ENCODE data around the gene DNM3. TPM values are rescaled to one million over a fixed set of nuclear protein-coding genes. Genes with fewer than 3 reads are reported as not detected.

DNM3 gene
- total RNA-seq, 1 donor: 0.72 TPM

GRCh38 chr1:172395576-172395975, 554.3 kb downstream of the DNM3 start:
- no peaks in the 10 kb centered on the region for H3K9me3 ChIP-seq (ENCODE audit: low read depth, low read length)
- no peak overlapping the region for H3K27ac ChIP-seq (ENCODE audit: low read depth, low read length)
- H3K4me1 ChIP-seq (ENCODE audit: insufficient read depth, low read length): peaks cover 35% of the 10 kb centered on the region
- H3K27me3 ChIP-seq (ENCODE audit: insufficient read depth, low read length): no peaks in the 10 kb centered on the region
- no peak overlapping the region for H3K4me2 ChIP-seq (ENCODE audit: insufficient read depth, low read length)
- no peaks in the 10 kb centered on the region for H4K20me1 ChIP-seq (ENCODE audit: insufficient read depth, low read length)
- DNase-seq (ENCODE audit: insufficient read length, low spot score, missing footprints): no peak
- no peaks in the 10 kb centered on the region for H3K36me3 ChIP-seq (ENCODE audit: insufficient read depth, low read length)
- no peak for TF ChIP-seq CTCF (IDR thresholded peaks at IDR 0.05; ENCODE audit: extremely low read depth, low read depth, low read length)
- H3K4me3 ChIP-seq (ENCODE audit: insufficient read depth, low read length): no peak overlapping the region
- H3K79me2 ChIP-seq (ENCODE audit: insufficient read depth, low read length): no peaks in the 10 kb centered on the region
- no peak overlapping the region for H2AFZ ChIP-seq (ENCODE audit: low read length)

GRCh38 chr1:172397221-172397620, 555.9 kb downstream of the DNM3 start:
- H3K4me1 ChIP-seq (ENCODE audit: insufficient read depth, low read length): peaks cover 31% of the 10 kb centered on the region
- H3K4me3 ChIP-seq (ENCODE audit: insufficient read depth, low read length): no peak overlapping the region
- TF ChIP-seq CTCF (IDR thresholded peaks at IDR 0.05; ENCODE audit: extremely low read depth, low read depth, low read length): no peak
- no peaks in the 10 kb centered on the region for H3K9me3 ChIP-seq (ENCODE audit: low read depth, low read length)
- no peak overlapping the region for H3K4me2 ChIP-seq (ENCODE audit: insufficient read depth, low read length)
- H3K79me2 ChIP-seq (ENCODE audit: insufficient read depth, low read length): no peaks in the 10 kb centered on the region
- no peak overlapping the region for H2AFZ ChIP-seq (ENCODE audit: low read length)
- H3K27me3 ChIP-seq (ENCODE audit: insufficient read depth, low read length): no peaks in the 10 kb centered on the region
- H4K20me1 ChIP-seq (ENCODE audit: insufficient read depth, low read length): no peaks in the 10 kb centered on the region
- H3K36me3 ChIP-seq (ENCODE audit: insufficient read depth, low read length): no peaks in the 10 kb centered on the region
- H3K27ac ChIP-seq (ENCODE audit: low read depth, low read length): no peak overlapping the region
- no peak for DNase-seq (ENCODE audit: insufficient read length, low spot score, missing footprints)

GRCh38 chr1:172397633-172398032, 556.3 kb downstream of the DNM3 start:
- no peak overlapping the region for H3K4me3 ChIP-seq (ENCODE audit: insufficient read depth, low read length)
- no peaks in the 10 kb centered on the region for H4K20me1 ChIP-seq (ENCODE audit: insufficient read depth, low read length)
- H3K9me3 ChIP-seq (ENCODE audit: low read depth, low read length): no peaks in the 10 kb centered on the region
- H3K27ac ChIP-seq (ENCODE audit: low read depth, low read length): no peak overlapping the region
- H3K79me2 ChIP-seq (ENCODE audit: insufficient read depth, low read length): no peaks in the 10 kb centered on the region
- H3K4me2 ChIP-seq (ENCODE audit: insufficient read depth, low read length): no peak overlapping the region
- H3K36me3 ChIP-seq (ENCODE audit: insufficient read depth, low read length): no peaks in the 10 kb centered on the region
- no peak for DNase-seq (ENCODE audit: insufficient read length, low spot score, missing footprints)
- no peaks in the 10 kb centered on the region for H3K27me3 ChIP-seq (ENCODE audit: insufficient read depth, low read length)
- TF ChIP-seq CTCF (IDR thresholded peaks at IDR 0.05; ENCODE audit: extremely low read depth, low read depth, low read length): no peak
- no peak overlapping the region for H2AFZ ChIP-seq (ENCODE audit: low read length)
- peaks cover 31% of the 10 kb centered on the region for H3K4me1 ChIP-seq (ENCODE audit: insufficient read depth, low read length)

- peaks cover 31% of the 10 kb centered on the region for H3K4me1 ChIP-seq (ENCODE audit: insufficient read depth, low read length)
- H3K4me2 ChIP-seq (ENCODE audit: insufficient read depth, low read length): peak overlapping the region; percentile 68
- no peaks in the 10 kb centered on the region for H4K20me1 ChIP-seq (ENCODE audit: insufficient read depth, low read length)
- H2AFZ ChIP-seq (ENCODE audit: low read length): peak overlapping the region; percentile 56
- no peaks in the 10 kb centered on the region for H3K79me2 ChIP-seq (ENCODE audit: insufficient read depth, low read length)
- no peak for TF ChIP-seq CTCF (IDR thresholded peaks at IDR 0.05; ENCODE audit: extremely low read depth, low read depth, low read length)
- H3K9me3 ChIP-seq (ENCODE audit: low read depth, low read length): no peaks in the 10 kb centered on the region
- H3K4me3 ChIP-seq (ENCODE audit: insufficient read depth, low read length): no peak overlapping the region
- no peaks in the 10 kb centered on the region for H3K36me3 ChIP-seq (ENCODE audit: insufficient read depth, low read length)
- no peaks in the 10 kb centered on the region for H3K27me3 ChIP-seq (ENCODE audit: insufficient read depth, low read length)
- DNase-seq (ENCODE audit: insufficient read length, low spot score, missing footprints): no peak
- peak overlapping the region; percentile 83 for H3K27ac ChIP-seq (ENCODE audit: low read depth, low read length)
Observed at GRCh38 chr1:172398193-172398592, 556.9 kb downstream of the DNM3 start.

All from osteoblast (primary cell).